Left ventricle myocardium inferior (tissue), 1 donor: ENCODE data around the gene MYL5. TPM values are rescaled to one million over a fixed set of nuclear protein-coding genes. Genes with fewer than 3 reads are reported as not detected.

ENCODE experiments used
- DNase-seq: peaks from one replicate; pipeline ENCODE4 v3.0.0-alpha.2; 2020
- H3K27ac ChIP-seq: fragments of 200-600 bp; replicated peaks from 2 replicates; pipeline ENCODE4 v1.8.0; 2021
- H3K27me3 ChIP-seq: fragments of 200-600 bp; 2 replicates; pipeline ENCODE4 v1.8.0; 2021; ENCODE audit warnings: low read depth
- H3K36me3 ChIP-seq: fragments of 200-600 bp; 2 replicates; pipeline ENCODE4 v1.8.0; 2021
- H3K4me1 ChIP-seq: fragments of 200-600 bp; 2 replicates; pipeline ENCODE4 v1.8.0; 2021
- H3K4me3 ChIP-seq: fragments of 200-600 bp; 2 replicates; pipeline ENCODE4 v1.8.0; 2021; ENCODE audit warnings: mild to moderate bottlenecking, moderate library complexity
- H3K9me3 ChIP-seq: fragments of 200-600 bp; replicated peaks from 2 replicates; pipeline ENCODE4 v1.8.0; 2021
- CTCF ChIP-seq: fragments of 200-600 bp; IDR thresholded peaks from 2 replicates; pipeline ENCODE4 v1.8.0; 2021; ENCODE audit warnings: antibody characterized with exemption, mild to moderate bottlenecking, borderline replicate concordance
- intact Hi-C: fragments of 100-400 bp; cut with micrococcal nuclease; formaldehyde crosslinking; loops from one replicate; pipeline ENCODE4 v1.11.0; 2022
- total RNA-seq: library from RNA; stranded (reverse); fragmentation: NEBNext Ultra II Directional; extraction: Animal tissue kit (Norgen Biotek cat#: 25700); gene quantifications from one replicate; pipeline ENCODE4 v1.2.1, GENCODE V29; 2021
- donor health status: DM: no; HTN: yes; CAD: no; lungs with severe emphysema.

MYL5 gene
- total RNA-seq, 1 donor from 2014 or later: 4.5 TPM

- peaks cover 40% of the 10 kb centered on the region for H3K4me1 ChIP-seq
- no peak for TF ChIP-seq CTCF
Observed at GRCh38 chr4:706834-707598, 32.7 kb downstream of the MYL5 start.

GRCh38 chr4:707929-708630 is 33.7 kb downstream of the MYL5 start:
- H3K9me3 ChIP-seq: no peaks in the 10 kb centered on the region
- peak overlapping the region; percentile 5 for H3K4me3 ChIP-seq
- intact Hi-C loops: no loop called here
- no peak for DNase-seq
- H3K27me3 ChIP-seq: no peaks in the 10 kb centered on the region
- H3K36me3 ChIP-seq: no peaks in the 10 kb centered on the region
- TF ChIP-seq CTCF: no peak
- no peak overlapping the region for H3K27ac ChIP-seq
- H3K4me1 ChIP-seq: peaks cover 40% of the 10 kb centered on the region

More at GRCh38 chr4:706834-707598, 32.7 kb downstream of the MYL5 start:
- Histone ChIP-seq H3K4me3 (peak overlapping the region; percentile 99), H3K9me3 (no peaks in the 10 kb centered on the region), H3K27ac (no peak overlapping the region), H3K36me3 (no peaks in the 10 kb centered on the region), H3K27me3 (no peaks in the 10 kb centered on the region)
- intact Hi-C loops: no loop called here
- no peak for DNase-seq

GRCh38 chr4:708631-708933 is 34.2 kb downstream of the MYL5 start:
- no peak for DNase-seq
- no peak overlapping the region for H3K27ac ChIP-seq
- intact Hi-C loops: no loop called here
- TF ChIP-seq CTCF: no peak
- no peaks in the 10 kb centered on the region for H3K9me3 ChIP-seq
- no peaks in the 10 kb centered on the region for H3K36me3 ChIP-seq
- peak overlapping the region; percentile 5 for H3K4me3 ChIP-seq
- no peaks in the 10 kb centered on the region for H3K27me3 ChIP-seq
- peaks cover 40% of the 10 kb centered on the region for H3K4me1 ChIP-seq

GRCh38 chr4:709348-709747 is 35.0 kb downstream of the MYL5 start:
- TF ChIP-seq CTCF: no peak
- peaks cover 42% of the 10 kb centered on the region for H3K4me1 ChIP-seq

GRCh38 chr4:710116-710515 is 35.8 kb downstream of the MYL5 start:
- H3K27me3 ChIP-seq: no peaks in the 10 kb centered on the region
- intact Hi-C loops: no loop called here
- no peaks in the 10 kb centered on the region for H3K36me3 ChIP-seq
- peaks cover 44% of the 10 kb centered on the region for H3K4me1 ChIP-seq
- H3K27ac ChIP-seq: no peak overlapping the region
- H3K9me3 ChIP-seq: no peaks in the 10 kb centered on the region
- DNase-seq: no peak
- no peak overlapping the region for H3K4me3 ChIP-seq
- TF ChIP-seq CTCF: no peak

More at GRCh38 chr4:709348-709747, 35.0 kb downstream of the MYL5 start:
- Histone ChIP-seq H3K27me3 (no peaks in the 10 kb centered on the region), H3K27ac (no peak overlapping the region), H3K9me3 (no peaks in the 10 kb centered on the region), H3K4me3 (no peak overlapping the region), H3K36me3 (no peaks in the 10 kb centered on the region)
- no peak for DNase-seq
- intact Hi-C loops: no loop called here
